Gastrocnemius medialis (tissue), 4 donors: Measurements from ENCODE around the gene HSPA12B. TPM values are rescaled to one million over a fixed set of nuclear protein-coding genes. Genes with fewer than 3 reads are reported as not detected.

Experiments
- ATAC-seq, 2 donors: fragments of 150-250 bp; one replicate each; pipeline ENCODE4 v1.9.1; 2016
- DNase-seq, 2 donors: peaks; one replicate each; pipeline ENCODE4 v3.0.0-alpha.2; 2019
- H3K27ac ChIP-seq, 4 donors: fragments of 200-600 bp; sonication (generic); 1 replicate in 1 of 4; 2 replicates in 3 of 4; pipeline ENCODE4 v1.5.1; 2016 to 2018; ENCODE audit warnings: mild to moderate bottlenecking in 2 of 4, moderate library complexity in 1 of 4
- H3K27me3 ChIP-seq, 3 donors: fragments of 200-600 bp; sonication (generic) in 2 of 3; 1 replicate in 1 of 3; 2 replicates in 2 of 3; pipeline versions ENCODE4 v1.5.1 to v1.6.0; 2016 to 2019; ENCODE audit warnings: mild to moderate bottlenecking in 1 of 3, moderate library complexity in 1 of 3
- H3K36me3 ChIP-seq, 2 donors: fragments of 200-600 bp; sonication (generic) in 1 of 2; one replicate each; pipeline ENCODE4 v1.5.1; 2017 to 2018
- H3K4me1 ChIP-seq, 2 donors: fragments of 200-600 bp; sonication (generic) in 1 of 2; one replicate each; pipeline ENCODE4 v1.5.1; 2016 to 2017; ENCODE audit warnings: mild to moderate bottlenecking in 2 of 2
- H3K4me3 ChIP-seq, 4 donors: fragments of 200-600 bp; sonication (generic) in 3 of 4; 1 replicate in 1 of 4; 2 replicates in 3 of 4; pipeline ENCODE4 v1.5.1; 2016 to 2019; ENCODE audit warnings: mild to moderate bottlenecking in 2 of 4
- H3K9me3 ChIP-seq, 3 donors: fragments of 200-600 bp; sonication (generic) in 2 of 3; 1 replicate in 1 of 3; 2 replicates in 2 of 3; pipeline ENCODE4 v1.5.1; 2016 to 2019
- POLR2A ChIP-seq, 2 donors: fragments of 450-650 bp; IDR thresholded peaks; one replicate each; pipeline ENCODE4 v1.6.1; 2017; ENCODE audit warnings: antibody characterized with exemption in 2 of 2, mild to moderate bottlenecking in 2 of 2, moderate library complexity in 2 of 2
- in situ Hi-C, 4 donors: fragments of 200-750 bp; cut with MboI; loops; one replicate each; pipeline versions ENCODE4 v1.15.0 to v1.8.0; 2017; ENCODE audit warnings: low sequenced_read_pairs in 4 of 4
- intact Hi-C: fragments of 100-400 bp; cut with DNase I; formaldehyde crosslinking; loops from one replicate; pipeline ENCODE4 v1.15.1; 2023; ENCODE audit warnings: low total_unique reads
- total RNA-seq, 4 donors: library from RNA; depleted of rRNA; stranded (reverse); fragments of >200 nt; gene quantifications; one replicate each; pipeline versions ENCODE4 v1.1.0 to v1.2.3, GENCODE V29; 2016
- TF ChIP-seq, protein P1 (sequence below), 5 experiments: fragments of 450-650 bp in 3 of 5; fragments of 200-600 bp in 2 of 5; sonication (generic) in 2 of 5; IDR thresholded peaks in 4 of 5; conservative IDR thresholded peaks in 1 of 5; 1 replicate in 4 of 5; 2 replicates in 1 of 5; pipeline ENCODE4 v1.5.1; 2016 to 2019; ENCODE audit warnings: antibody characterized with exemption in 5 of 5, mild to moderate bottlenecking in 3 of 5, moderate library complexity in 3 of 5

The HSPA12B gene
- total RNA-seq, 4 donors from 2014 or later, result 3.7 to 8.5 (median 5.8) TPM

DNA sequence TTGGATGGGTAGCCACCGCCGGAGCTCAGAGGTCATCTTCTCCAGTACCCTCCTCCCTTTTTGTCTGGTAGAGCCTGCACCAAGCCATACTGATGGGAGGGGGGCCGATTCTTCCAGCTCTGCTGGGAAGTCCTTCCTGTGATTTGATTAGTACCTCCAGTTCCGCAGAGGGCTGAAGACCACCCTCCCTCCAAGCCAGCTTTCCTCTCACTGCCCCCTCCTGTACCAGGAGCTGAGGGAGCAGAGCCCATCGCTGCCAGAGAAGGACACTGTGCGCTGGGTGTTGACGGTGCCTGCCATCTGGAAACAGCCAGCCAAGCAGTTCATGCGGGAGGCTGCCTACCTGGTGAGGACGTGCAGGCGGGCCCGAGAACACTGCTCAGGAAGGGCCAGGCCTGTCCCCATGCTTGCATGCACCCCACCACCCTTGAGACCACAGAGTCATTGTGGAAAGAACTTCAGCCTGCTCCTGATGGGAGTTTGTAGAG lies 13.2 kb downstream of the HSPA12B start:
- ATAC-seq, result no peak
- in situ Hi-C loops, result no loop called here
- Histone ChIP-seq H3K36me3 (no peaks in the 10 kb centered on the region), H3K27me3 (peaks cover 6 to 22% (median 20%) of the 10 kb centered on the region in 3 donors), H3K4me1 (no peaks in the 10 kb centered on the region), H3K9me3 (no peaks in the 10 kb centered on the region), H3K4me3 (no peak overlapping the region), H3K27ac (no peak overlapping the region)
- TF ChIP-seq, protein P1, sequence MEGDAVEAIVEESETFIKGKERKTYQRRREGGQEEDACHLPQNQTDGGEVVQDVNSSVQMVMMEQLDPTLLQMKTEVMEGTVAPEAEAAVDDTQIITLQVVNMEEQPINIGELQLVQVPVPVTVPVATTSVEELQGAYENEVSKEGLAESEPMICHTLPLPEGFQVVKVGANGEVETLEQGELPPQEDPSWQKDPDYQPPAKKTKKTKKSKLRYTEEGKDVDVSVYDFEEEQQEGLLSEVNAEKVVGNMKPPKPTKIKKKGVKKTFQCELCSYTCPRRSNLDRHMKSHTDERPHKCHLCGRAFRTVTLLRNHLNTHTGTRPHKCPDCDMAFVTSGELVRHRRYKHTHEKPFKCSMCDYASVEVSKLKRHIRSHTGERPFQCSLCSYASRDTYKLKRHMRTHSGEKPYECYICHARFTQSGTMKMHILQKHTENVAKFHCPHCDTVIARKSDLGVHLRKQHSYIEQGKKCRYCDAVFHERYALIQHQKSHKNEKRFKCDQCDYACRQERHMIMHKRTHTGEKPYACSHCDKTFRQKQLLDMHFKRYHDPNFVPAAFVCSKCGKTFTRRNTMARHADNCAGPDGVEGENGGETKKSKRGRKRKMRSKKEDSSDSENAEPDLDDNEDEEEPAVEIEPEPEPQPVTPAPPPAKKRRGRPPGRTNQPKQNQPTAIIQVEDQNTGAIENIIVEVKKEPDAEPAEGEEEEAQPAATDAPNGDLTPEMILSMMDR (IDR thresholded peaks at IDR 0.05 in 4 of 5, conservative IDR thresholded peaks at IDR 0.05 in 1 of 5), result no peak
- TF ChIP-seq POLR2A (IDR thresholded peaks at IDR 0.05), result no peak
- intact Hi-C loops, result no loop called here
- DNase-seq, result no peak

DNA sequence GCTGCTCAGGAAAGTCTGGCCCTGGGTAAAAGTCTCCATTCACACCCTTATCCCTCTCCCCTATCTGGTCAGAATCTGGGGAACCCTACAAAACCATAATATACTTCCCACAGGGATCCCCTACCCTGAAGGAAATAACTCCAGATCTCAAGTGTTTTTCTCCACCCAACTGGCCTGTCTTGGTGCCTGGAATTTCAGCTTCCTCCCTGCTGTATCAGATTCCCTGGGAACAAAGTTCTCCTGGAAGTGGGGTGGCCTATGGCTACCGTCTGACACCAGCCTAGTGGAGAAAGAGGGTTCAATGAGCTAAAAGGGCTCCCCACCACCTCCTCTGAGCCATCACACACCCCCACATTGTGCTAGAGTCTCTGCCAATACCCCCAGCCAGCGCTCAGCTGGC lies 15.0 kb downstream of the HSPA12B start:
- Histone ChIP-seq H3K9me3 (no peaks in the 10 kb centered on the region), H3K27me3 (peaks cover 8 to 29% (median 22%) of the 10 kb centered on the region in 3 donors), H3K4me3 (no peak overlapping the region), H3K27ac (no peak overlapping the region), H3K4me1 (no peaks in the 10 kb centered on the region), H3K36me3 (no peaks in the 10 kb centered on the region)
- DNase-seq, result no peak
- TF ChIP-seq, protein P1 (IDR thresholded peaks at IDR 0.05 in 4 of 5, conservative IDR thresholded peaks at IDR 0.05 in 1 of 5), result no peak
- no peak for TF ChIP-seq POLR2A (IDR thresholded peaks at IDR 0.05)
- ATAC-seq, result no peak
- intact Hi-C loops, result no loop called here
- in situ Hi-C loops, result no loop called here

DNA sequence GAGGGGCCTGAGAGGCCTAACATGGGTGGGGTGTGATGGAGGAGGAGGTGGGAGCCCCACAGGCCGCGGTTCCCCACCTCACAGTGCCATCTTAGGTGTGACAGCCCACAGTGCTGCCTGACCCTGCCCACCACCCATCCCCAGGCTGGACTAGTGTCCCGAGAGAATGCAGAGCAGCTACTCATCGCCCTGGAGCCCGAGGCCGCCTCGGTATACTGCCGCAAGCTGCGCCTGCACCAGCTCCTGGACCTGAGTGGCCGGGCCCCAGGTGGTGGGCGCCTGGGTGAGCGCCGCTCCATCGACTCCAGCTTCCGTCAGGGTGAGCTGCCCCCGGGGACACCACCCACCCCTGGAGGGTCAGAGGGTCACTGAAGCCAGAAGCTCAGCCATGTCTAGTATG lies 15.6 kb downstream of the HSPA12B start:
- no peaks in the 10 kb centered on the region for H3K36me3 ChIP-seq
- no peak overlapping the region for H3K4me3 ChIP-seq
- no peak for TF ChIP-seq POLR2A (IDR thresholded peaks at IDR 0.05)
- TF ChIP-seq, protein P1 (IDR thresholded peaks at IDR 0.05 in 4 of 5, conservative IDR thresholded peaks at IDR 0.05 in 1 of 5), result no peak
- intact Hi-C loops, result no loop called here
- H3K4me1 ChIP-seq, result no peaks in the 10 kb centered on the region
- no peaks in the 10 kb centered on the region for H3K9me3 ChIP-seq
- peaks cover 8 to 29% (median 22%) of the 10 kb centered on the region in 3 donors for H3K27me3 ChIP-seq
- in situ Hi-C loops, result no loop called here
- ATAC-seq, result no peak
- H3K27ac ChIP-seq, result no peak overlapping the region
- DNase-seq, result no peak

DNA sequence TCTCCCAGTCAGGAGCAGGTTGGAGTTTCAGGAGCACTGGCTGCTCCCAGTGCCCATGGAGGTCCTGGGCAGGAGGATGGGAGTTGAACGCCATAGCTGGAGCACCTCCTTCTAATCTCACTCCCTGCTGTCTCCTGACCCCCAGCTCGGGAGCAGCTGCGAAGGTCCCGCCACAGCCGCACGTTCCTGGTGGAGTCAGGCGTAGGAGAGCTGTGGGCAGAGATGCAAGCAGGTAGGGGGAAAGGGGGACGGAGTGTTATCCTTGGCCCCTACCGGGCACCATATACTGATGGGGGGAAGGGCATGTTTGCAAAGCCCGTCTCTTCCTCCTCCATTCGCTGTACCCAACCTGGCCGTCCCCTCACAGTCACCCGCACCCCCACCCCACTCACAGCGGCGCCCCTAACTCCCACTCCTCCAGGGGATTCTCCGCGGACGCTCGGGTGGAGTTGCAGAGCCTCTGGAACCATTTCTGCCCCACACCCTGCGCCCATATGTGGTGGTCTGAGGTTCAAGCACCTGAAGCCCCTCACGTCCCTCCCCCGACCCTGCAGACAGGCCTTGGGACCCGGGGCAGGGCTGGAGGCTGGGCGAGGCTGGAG lies 16.7 kb downstream of the HSPA12B start:
- no peak for ATAC-seq
- Histone ChIP-seq H3K9me3 (no peaks in the 10 kb centered on the region), H3K27me3 (peaks cover 8 to 29% (median 22%) of the 10 kb centered on the region in 3 donors), H3K4me1 (no peaks in the 10 kb centered on the region), H3K4me3 (no peak overlapping the region), H3K36me3 (no peaks in the 10 kb centered on the region), H3K27ac (no peak overlapping the region)
- intact Hi-C loops (no loop called here), in situ Hi-C loops (no loop called here)
- no peak for DNase-seq
- TF ChIP-seq, protein P1 (IDR thresholded peaks at IDR 0.05 in 4 of 5, conservative IDR thresholded peaks at IDR 0.05 in 1 of 5), result no peak
- no peak for TF ChIP-seq POLR2A (IDR thresholded peaks at IDR 0.05)
